ENCODE data around the gene FOXN1. TPM values are rescaled to one million over a fixed set of nuclear protein-coding genes. Genes with fewer than 3 reads are reported as not detected.
"Not testable (repeated sequence)": the region's sequence is repeated elsewhere in the genome, so short reads cannot be mapped to it uniquely, and the experiment has no call there.

Gene FOXN1
- polyA plus RNA-seq, 10 donors, result 2.5 to 3.0 TPM; not detected in 8

DNA sequence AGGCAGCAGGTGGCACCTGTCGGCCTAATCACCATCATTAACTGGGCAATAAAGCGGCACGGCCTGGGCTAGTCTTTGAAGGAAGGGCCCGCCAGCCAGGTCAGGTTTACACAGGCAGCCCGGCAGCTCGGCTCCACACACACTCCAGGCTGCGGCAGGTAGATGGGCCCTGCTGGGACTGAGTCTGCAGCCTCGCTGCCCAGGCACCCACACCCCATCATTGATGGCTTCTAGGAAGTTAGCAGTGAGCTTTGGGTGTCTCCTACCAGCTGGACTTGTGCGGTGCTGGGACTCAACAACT, 6.8 kb upstream of the FOXN1 start:
- no peak for DNase-seq

DNA sequence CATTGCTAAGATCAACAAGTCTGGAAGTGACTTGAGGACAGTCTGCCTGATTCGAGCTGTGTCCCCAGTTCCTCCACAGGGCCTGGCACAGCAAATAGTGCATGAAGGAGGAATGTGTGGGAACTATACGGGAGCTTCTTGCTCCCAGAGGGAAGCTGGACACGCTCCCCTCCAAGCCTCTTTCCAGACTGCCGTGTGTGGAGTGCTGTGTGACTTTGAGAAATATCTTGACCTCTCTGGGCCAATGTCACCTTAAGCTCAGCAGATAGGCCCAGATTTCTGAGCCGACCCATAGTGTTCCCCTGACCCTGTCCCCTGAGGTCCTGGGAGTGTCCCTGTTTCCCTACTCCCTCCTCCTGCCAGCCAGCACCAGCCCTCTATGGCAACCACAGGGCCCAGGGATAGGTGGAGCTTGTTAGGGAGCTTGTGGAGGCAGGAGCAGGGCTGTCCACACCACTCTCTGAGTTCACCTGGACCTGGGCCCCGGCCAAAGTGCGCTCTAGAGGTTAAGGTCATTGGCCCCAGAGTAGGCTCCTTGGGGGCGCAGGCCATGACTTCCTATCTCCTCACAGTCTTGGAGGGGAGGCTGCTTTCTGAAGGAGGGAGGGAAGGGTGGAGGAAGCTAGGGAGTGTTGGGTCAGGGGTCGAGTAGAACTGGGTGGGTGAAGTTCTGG, 6.3 kb upstream of the FOXN1 start:
- DNase-seq, result no peak

DNA sequence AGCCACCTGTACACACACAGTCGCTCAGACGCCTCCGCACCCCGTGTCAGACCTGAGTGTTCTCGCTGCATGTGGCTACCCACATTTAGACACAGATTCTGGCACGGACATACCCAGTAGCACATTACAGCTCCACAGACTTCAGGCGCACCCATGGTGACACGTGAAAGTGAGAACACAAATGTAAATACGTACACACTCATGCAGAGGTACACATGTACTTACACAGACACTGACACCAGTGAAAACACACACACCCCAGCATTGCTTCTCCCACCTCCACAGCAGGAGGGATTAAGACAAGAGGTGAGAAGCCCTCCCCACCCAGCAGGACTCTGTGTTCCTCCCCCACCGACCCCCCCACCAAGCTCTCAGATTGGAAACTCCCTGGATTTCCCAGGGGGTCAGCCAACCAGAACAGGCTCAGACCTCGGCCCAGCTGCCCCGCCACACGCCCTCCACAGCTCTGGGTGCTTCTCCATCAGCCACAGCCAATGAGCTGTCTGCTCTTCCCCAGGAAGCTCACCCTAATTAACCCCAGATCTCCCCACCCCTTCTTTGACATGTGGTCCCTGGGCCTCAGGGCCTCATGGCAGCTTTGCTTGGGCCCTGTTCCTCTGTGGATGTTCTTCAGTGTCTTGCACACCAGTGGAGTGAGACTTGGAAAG, 5.3 kb upstream of the FOXN1 start:
- DNase-seq, result no peak

DNA sequence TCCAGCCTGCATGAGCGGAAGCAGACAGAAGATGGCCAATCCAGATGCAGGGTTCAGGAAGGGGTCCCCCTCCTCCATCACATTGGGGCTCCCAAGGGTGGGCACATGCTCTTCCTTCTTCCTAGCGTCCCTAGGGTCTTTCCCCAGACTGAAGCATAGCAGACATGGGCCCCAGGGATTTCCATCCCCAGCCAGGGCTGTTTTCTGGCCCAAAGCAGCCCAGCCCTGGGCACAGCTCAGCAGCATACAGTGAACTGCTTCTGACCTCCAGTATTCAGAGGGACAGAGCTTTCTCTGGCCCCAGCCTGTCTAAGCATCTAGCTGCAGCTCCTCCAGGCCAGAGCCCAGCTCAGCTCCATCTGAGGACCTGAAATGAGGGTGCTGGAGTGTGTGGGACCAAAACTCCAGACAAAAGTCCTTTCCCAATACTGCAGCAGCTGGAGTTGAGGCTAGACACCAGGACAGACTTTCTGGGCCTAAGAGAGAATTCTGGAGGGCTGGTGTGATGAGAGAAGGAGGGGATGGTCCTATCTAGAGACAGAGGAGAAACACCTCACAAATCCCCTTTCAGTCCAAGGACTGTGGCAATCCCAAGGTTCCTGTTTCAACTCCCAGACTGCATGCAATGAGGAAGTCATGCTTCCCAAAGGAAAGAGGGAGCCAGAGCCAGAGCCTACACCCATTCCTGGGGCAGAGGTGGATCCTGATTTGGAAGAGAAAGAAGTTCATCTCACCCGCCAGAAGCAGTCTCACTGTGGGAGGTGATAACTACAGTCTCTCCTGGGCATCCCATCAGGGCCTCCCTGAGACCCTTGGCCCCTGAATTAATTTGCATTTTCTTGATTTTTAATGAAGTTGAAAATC, 4.5 kb upstream of the FOXN1 start:
- no peak for DNase-seq

DNA sequence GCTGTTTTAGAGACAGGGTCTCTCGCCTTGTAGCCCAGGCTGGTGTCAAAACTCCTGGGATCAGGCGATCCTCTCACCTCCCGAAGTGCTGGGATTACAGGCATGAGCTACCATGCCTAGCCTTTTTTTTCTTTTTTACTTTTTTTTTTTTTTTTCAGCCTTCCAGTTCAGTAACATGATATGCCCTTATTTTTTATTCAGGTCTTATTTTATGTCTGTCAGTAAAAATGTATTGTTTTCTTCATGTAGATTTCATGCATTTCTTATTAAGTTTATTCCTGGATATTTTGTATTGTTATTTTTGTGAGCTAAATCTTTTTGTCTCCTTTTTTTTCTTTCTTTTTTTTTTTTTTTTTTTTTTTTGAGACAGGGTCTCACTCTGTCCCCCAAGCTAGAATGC, 2.7 kb upstream of the FOXN1 start:
- DNase-seq, result no peak

DNA sequence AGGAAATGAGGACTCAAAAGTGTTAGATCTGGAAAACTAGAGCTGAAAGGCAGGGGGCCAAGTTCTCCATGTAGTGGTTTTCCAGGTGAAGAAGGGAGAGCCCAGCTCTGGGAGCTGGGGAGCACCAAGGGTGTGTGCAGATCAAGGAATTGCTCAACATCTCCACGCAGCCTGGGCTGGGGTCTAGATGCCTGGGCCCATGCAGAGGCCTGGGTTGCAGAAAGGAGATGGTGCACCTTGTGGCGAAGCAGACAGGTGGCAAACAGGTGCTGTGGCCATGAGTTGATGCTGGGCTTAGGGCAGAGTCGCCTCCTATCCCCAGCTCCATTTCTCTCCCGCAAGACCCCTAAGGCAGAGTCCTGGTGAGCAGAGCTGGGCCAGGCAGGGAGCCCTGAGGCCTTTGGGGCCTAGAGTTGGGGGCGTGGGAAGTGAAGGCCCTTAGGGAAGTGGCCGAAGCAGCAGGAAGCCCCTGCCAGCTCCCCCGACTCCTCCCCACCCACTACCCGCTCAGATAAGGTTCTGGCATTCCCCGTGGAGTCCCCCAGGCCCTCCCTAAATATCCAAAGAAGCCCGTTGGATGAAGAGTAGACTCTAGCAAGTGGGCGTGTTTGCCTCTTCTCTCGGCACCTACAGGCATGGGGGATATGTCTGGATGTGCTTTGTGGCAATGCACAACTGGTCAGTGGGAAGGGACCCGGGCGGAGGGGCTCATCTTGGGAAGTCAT, 777 bp downstream of the FOXN1 start:
- no peak for DNase-seq

DNA sequence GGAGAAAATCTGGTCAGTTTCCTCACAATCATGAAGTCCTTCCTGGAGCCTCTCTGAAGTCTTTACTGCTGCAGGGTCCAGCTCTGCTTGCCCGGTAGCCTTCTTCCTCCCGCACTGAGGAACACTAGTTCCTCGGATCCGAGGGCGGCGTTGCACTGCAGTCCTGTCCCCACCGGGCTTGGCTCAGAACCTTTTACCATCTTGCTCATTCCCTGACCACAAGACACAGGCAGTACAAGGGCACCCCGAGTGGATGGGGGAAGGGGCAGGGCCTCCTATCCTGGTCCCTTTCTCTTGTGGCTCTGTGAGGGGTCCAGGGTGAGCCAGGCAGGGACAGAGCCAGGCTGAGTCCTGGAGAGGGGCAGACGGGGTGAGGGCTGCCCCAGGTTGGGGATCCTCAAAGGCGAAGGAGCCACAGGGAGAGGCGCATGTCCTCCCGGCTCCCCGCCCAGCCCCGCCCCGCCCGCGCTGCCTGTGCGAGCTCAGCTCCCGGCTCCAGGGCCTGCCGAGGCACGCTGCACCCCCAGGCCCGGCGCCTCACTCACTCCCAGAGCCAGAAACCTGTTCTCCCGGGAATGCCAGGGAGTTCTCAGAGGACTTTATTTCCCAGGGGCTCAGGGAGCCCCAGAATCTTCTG, 1.5 kb downstream of the FOXN1 start:
- DNase-seq, result no peak

DNA sequence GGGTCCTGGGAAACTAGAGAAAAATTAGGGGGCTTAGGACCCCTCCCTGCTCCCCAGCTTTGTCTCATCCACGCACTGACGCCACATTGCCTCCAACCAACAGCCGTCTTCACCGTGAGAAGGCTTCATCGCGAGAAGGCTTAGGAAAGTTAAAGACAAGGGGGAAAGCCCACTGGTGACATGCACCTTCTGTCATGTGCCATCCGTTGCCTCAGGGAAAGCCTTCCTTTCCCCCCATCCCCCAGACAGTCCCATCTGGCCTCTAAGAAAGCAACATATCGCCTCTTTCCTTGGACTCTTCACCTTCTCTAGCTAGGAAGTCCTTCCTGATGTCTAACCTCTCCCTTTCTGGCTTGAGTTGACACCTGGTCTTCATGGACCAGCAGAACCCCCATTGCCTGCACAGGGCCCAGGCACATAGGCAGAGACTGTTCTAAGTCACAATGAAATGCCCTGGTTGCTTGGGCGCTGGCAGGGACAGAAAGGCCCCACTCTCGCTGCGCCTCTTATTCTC, 2.1 kb downstream of the FOXN1 start:
- DNase-seq, result no peak

DNA sequence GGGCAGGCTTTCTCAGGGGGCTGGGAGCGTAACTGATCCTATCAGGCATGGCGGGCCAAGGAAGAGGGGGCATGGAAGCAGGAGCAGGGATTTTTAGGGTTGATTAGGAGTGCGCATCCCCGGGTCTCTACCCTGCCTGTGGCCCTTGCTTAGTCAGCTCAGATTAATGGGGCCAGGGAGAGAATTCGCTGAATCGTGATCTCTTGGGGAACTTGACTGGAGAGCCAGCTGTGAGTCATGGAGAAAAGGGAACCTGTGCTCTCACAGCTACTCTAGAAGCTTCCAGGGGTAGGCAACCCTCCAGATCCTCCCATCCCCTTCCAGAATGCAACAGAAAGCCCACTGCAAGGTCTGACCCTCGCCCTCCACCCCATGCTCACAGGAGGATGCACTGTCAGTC, 3.6 kb downstream of the FOXN1 start:
- no peak for DNase-seq

DNA sequence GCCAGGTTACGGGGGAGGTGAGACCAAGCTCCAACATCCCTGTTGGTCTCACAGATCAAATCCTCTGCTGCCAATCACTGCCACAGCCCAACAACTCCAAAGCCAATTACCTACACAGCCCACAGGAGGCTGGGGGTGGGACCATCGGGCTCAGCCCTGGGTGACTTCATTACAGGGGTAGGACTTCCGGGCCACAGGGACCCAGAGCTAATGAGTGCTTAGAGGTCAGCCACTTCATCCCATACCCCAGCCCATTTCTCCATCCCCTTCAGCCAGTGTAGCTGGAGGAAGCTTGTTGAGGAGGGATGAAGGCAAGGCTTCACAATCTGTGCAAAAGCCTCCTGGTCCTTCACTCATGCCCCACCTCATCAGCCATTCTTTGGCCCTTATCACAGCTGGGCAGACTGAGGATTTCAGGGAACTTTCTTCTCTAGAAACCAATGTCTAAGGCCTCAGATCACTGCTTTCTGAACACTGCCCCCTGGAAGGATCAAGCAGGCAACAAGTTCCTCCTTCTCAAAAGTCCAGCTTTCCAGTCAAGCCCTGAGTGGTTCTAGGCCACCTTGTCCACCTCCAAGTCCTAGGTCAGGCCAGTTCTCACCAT, 5.8 kb downstream of the FOXN1 start:
- no peak for DNase-seq

DNA sequence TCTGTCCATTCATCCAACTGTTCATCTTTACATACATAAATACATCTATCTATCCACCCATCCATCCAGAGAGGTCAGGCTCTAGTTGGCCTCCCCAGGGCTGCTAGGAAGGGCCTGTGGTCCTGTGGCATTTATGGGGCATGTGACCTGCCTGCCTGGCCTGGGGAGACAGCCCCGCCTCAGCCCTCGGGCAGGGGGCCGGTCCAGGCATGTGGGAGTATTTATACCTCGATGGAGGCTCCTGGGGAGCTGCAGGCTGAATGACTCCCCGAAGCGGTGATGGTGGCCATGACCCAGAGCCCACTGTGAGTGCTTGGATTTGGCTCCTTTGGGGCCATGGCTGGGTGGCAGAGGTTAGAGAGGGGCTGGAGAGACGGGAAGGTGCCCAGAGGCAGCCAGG, 7.3 kb downstream of the FOXN1 start:
- no peak for DNase-seq

DNA sequence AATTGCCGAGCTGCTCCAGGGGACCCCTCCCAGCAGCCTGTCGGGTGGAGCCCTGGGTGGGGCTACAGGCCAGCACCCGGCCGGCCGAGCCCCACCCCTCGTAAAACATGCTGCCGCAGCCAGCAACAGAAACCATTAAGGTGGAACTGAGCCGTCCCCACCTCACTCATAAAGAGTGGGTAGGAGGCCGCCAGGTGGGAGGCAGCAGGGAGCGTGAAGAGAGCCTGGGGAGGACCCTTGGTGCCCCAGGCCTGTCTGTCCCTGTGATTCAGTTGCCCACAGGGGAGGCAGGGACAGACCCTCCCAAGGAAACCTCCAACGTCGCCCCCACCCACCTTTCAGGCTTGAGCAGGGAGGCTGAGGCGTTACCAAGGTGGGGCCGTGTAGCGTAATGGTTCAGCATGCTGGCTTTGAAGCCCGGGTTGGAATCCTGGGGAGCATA, 8.4 kb downstream of the FOXN1 start:
- DNase-seq, result no peak

DNA sequence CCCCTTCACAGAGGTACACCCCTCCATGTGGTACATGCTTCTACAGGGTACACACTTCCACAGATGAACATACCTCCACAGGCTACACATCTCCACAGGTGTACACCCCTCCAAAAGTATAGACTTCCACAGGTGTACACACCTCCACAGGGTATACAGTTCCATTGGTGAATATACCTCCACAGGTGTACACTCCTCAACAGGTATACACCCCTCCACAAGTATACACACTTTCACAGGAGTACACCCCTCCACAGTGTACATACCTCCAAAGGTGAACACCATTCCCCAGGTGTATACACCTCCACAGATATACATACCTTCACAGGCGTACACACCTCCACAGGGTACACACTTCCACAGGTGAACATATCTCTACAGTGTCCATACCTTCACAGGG, 9.4 kb downstream of the FOXN1 start:
- DNase-seq, result no peak

DNA sequence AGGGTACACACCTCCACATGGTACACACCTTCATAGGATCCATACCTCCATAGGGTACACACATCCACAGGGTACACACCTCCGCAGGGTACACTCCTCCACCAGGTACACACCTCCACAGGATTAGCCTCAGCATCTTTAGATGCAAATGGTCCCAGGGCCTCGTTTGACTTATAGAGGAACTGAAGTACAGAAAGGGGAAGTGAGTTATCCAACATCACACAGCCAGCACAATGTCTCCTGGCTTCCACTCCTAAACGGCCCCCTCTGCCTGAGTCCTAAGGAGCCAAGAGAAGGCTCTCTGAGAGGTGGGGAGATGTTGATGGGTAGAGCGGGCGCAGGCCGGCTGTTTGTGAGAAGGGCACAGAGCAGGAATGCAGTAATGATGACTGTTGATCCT, 12.0 kb downstream of the FOXN1 start:
- no peak for DNase-seq

DNA sequence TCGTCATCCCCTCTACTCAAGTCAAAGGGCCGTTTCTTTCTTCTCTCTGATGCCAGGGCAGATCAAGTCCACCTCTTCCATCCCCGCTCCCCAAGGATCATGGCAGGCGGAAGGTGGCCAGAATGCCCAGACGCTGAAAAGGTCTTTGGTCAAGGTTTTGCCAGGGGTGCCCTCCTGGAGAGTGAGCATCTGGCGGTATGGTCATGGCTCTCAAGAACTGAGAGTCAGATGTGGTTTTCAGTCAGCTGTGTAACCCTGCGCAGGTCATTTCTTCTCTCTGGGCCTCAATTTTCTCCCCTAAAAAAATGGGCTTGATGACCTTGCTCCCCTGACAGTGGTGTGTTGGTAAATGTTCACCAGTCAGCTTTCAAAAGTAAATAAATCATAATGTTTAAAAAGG, 12.4 kb downstream of the FOXN1 start:
- no peak for DNase-seq

DNA sequence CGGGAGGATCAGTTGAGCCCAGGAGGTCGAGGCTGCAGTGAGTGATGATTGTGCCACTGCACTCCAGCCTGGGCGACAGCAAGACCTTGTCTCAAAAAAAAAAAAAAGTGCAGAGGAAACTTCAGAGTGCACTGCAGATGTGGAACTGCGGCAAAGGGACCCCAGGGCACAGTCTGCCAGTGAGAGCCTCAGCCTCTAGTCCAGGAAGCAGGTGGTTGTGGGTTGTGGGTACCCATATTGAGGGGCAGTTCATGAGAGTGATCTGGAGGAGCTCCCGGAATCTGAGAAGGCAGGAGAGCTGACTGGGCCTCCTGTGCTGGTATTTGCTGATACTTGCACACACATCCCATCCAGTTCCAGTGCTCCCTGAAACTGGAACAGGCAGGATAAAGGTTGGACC, 13.1 kb downstream of the FOXN1 start:
- DNase-seq, result no peak

DNA sequence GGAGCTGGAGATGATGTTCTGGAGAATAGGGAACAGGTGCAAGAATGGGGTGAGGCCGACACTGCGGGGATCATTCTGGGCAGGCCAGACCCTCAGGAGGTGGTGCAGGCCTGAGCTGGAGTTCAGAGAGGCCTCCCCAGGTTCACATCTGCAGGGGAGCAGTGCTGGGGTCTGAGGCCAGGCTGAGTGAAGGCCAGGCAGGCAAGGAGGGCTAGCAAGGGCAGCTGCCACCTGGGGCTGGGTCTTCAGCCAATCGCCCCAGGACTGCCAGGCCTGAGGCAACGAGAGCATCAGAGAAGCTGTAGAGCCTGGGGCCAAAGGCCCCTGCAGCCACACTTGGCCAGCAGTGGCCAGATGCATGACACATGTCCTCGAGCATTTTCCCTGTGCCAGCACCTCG, 14.5 kb downstream of the FOXN1 start:
- DNase-seq, result no peak

DNA sequence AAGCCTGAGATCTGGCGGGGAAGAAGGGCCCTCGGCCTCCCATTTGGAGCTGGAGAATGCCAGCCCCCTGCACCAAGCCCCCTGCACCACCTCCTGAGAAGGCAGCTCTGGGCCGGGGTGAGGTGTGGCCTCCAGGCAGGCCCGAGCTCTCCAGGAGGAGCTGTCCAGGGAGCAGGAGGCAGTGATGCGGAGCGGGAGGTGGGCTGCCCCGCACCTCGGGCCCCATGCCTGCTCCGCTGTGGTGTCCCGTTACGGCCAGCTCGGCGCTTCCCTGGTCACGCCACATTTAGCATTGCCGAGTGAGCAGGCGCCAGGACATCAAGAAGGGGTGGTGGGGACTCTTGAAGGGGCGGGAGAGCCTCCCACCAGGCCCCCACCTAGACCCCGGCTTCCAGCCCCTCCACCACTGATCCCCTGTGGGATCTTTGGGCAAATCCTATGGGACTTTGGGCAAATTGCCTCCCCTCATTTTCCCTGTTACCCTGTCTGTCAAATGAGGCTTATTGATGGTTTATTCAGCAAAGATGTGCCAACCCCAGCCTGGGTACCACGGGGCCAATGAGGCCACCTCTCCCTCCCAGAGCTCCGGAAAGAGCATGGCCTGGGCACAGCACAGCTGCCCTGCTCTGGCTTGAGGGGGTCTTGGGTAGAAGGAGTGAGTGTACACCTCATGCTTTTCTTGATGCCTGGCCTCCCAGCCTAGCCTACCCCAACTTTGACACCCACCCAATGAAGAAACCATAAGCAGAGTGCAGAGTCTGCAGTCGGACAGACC, 15.3 kb downstream of the FOXN1 start:
- DNase-seq, result no peak

DNA sequence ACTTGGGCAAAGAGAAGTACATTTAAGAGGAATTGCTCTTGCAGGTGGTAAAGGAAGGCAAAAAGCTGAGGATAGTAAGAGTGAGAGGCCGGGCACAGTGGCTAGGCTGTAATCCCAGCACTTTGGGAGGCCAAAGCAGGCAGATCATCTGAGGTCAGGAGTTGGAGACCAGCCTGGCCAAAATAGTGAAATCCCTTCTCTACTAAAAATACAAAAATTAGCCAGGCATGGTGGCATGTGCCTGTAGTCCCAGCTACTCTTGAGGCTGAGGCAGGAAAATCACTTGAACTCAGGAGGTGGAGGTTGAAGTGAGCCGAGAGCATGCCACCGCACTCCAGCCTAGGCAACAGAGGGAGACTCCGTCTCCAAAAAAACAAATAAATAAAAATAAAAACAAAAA, 16.1 kb downstream of the FOXN1 start:
- not testable (repeated sequence) for DNase-seq

DNA sequence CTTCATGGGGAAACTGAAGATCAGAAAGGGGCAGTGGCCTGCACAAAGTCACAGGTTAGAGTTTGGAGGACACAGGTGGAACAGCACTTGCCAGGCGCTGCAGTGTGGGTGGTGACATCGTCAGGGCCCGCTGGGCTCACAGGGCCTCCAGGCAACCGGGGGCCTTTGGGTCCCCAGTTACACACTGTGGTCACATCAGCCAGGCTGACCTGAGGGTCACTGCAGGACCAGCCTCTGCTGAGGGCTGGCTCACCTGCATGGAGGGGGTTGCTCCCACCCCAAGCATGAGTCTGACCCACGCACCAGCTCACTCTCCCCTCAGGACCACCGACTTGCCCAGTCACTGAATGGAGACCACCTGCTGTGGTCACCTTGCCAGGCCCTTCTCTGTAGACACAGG, 17.0 kb downstream of the FOXN1 start:
- no peak for DNase-seq

Data from muscle of back (tissue), 11 donors.